DND-41 (cell line): ENCODE measurements around the gene SNCAIP.

ENCODE experiments used
- ATAC-seq: fragments of 200-7000 bp; cut with Tn5 transposase; 3 replicates; pipeline ENCODE4 v1.9.1; 2021; ENCODE audit warnings: low read depth; ENCODE audit not compliant: insufficient read depth
- DNase-seq: peaks from one replicate; pipeline ENCODE4 v3.0.0-alpha.2; 2020
- H2AFZ ChIP-seq: 2 replicates; pipeline ENCODE4 v1.6.0; 2012; ENCODE audit warnings: low read depth, low read length
- H3K27ac ChIP-seq: 2 replicates; pipeline ENCODE4 v1.5.1; 2012; ENCODE audit warnings: low read length, inconsistent platforms
- H3K27me3 ChIP-seq: fragments of 200-600 bp; sonication (generic); 2 replicates; pipeline ENCODE4 v1.6.0; 2012; ENCODE audit warnings: low read length, mild to moderate bottlenecking, inconsistent platforms; ENCODE audit not compliant: insufficient read depth, poor library complexity
- H3K36me3 ChIP-seq: 2 replicates; pipeline ENCODE4 v1.5.1; 2012; ENCODE audit warnings: low read length, inconsistent platforms; ENCODE audit not compliant: insufficient read depth
- H3K4me1 ChIP-seq: 2 replicates; pipeline ENCODE4 v1.5.1; 2012; ENCODE audit warnings: mild to moderate bottlenecking, low read length; ENCODE audit not compliant: insufficient read depth
- H3K4me2 ChIP-seq: 2 replicates; pipeline ENCODE4 v1.6.0; 2012; ENCODE audit warnings: mild to moderate bottlenecking, moderate library complexity, low read length, inconsistent platforms; ENCODE audit not compliant: insufficient read depth
- H3K4me3 ChIP-seq, 2 experiments: fragments of 200-600 bp in 1 of 2; shearing (Covaris generic) in 1 of 2; 2 replicates each; pipeline ENCODE4 v1.5.1; 2012 to 2016; ENCODE audit warnings: inconsistent platforms in 2 of 2, low read length in 2 of 2, mild to moderate bottlenecking in 2 of 2, low read depth in 1 of 2, moderate library complexity in 1 of 2
- H3K79me2 ChIP-seq: 2 replicates; pipeline ENCODE4 v1.6.0; 2012; ENCODE audit warnings: low read length, inconsistent platforms; ENCODE audit not compliant: insufficient read depth
- H3K9ac ChIP-seq: 2 replicates; pipeline ENCODE4 v1.6.0; 2012; ENCODE audit warnings: low read depth, mild to moderate bottlenecking, inconsistent platforms, low read length, moderate library complexity
- H3K9me3 ChIP-seq: 2 replicates; pipeline ENCODE4 v1.5.1; 2012; ENCODE audit warnings: low read length, moderate library complexity, mild to moderate bottlenecking, inconsistent platforms; ENCODE audit not compliant: insufficient read depth, severe bottlenecking
- H4K20me1 ChIP-seq: 2 replicates; pipeline ENCODE4 v1.6.0; 2012; ENCODE audit warnings: low read length; ENCODE audit not compliant: insufficient read depth
- CTCF ChIP-seq: IDR thresholded peaks from 2 replicates; pipeline ENCODE4 v1.5.1; 2012; ENCODE audit warnings: borderline replicate concordance, low read length, moderate library complexity, mild to moderate bottlenecking; ENCODE audit not compliant: poor library complexity, severe bottlenecking; ENCODE audit errors: extremely low read depth
- EZH2 ChIP-seq: IDR thresholded peaks from 3 replicates; pipeline ENCODE4 v1.6.1; 2012; ENCODE audit warnings: borderline replicate concordance, low read depth, mild to moderate bottlenecking, moderate library complexity, low read length, inconsistent platforms; ENCODE audit not compliant: severe bottlenecking

The SNCAIP gene

GRCh38 chr5:122469384-122469919 lies 157.4 kb downstream of the SNCAIP start:
- ATAC-seq (no peak), DNase-seq (no peak)
- H3K4me3 ChIP-seq = no peak overlapping the region
- no peaks in the 10 kb centered on the region for H3K9me3 ChIP-seq
- H3K36me3 ChIP-seq = no peaks in the 10 kb centered on the region
- H3K27me3 ChIP-seq = no peaks in the 10 kb centered on the region
- H3K27ac ChIP-seq = no peak overlapping the region
- H3K9ac ChIP-seq = no peak overlapping the region
- TF ChIP-seq EZH2 (no peak), CTCF (no peak)
- H3K4me1 ChIP-seq = no peaks in the 10 kb centered on the region
- H3K4me2 ChIP-seq = no peak overlapping the region
- no peak overlapping the region for H2AFZ ChIP-seq
- H3K79me2 ChIP-seq = no peaks in the 10 kb centered on the region
- no peaks in the 10 kb centered on the region for H4K20me1 ChIP-seq

DNA sequence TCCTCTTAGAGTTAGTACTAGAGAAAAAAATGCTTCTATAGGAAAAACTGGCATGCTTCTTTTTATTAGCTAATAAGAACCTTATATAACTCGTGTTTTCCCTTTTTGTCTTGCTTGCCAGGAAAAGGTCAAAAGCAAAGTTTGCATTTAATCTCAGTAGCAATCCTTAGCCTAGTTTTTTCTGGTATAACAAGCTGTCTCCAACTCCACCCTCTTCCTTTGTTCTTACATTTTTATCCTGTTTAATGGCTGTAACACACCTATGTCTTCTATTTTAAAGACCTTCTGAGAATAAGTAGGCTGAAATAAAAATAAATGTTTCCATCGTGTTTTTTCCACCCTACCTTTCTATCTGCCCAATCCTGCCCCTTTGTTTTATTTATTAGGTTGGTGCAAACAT lies 158.3 kb downstream of the SNCAIP start:
- Histone ChIP-seq H3K4me1 (no peaks in the 10 kb centered on the region), H3K36me3 (no peaks in the 10 kb centered on the region), H3K9ac (no peak overlapping the region), H3K27me3 (no peaks in the 10 kb centered on the region), H3K79me2 (no peaks in the 10 kb centered on the region), H4K20me1 (no peaks in the 10 kb centered on the region), H3K4me3 (no peak overlapping the region), H2AFZ (no peak overlapping the region), H3K9me3 (no peaks in the 10 kb centered on the region), H3K27ac (no peak overlapping the region), H3K4me2 (no peak overlapping the region)
- no peak for TF ChIP-seq CTCF
- DNase-seq = no peak
- no peak for ATAC-seq

GRCh38 chr5:122471031-122471751 lies 159.2 kb downstream of the SNCAIP start:
- no peak for TF ChIP-seq EZH2
- TF ChIP-seq CTCF = no peak
- H3K27ac ChIP-seq = no peak overlapping the region

GRCh38 chr5:122471752-122472061 lies 159.7 kb downstream of the SNCAIP start:
- no peaks in the 10 kb centered on the region for H3K4me1 ChIP-seq
- H2AFZ ChIP-seq = no peak overlapping the region
- H3K9me3 ChIP-seq = no peaks in the 10 kb centered on the region
- ATAC-seq (no peak), DNase-seq (no peak)
- H3K4me2 ChIP-seq = no peak overlapping the region
- no peak overlapping the region for H3K4me3 ChIP-seq
- no peak overlapping the region for H3K9ac ChIP-seq
- H3K36me3 ChIP-seq = no peaks in the 10 kb centered on the region
- H3K27ac ChIP-seq = no peak overlapping the region
- TF ChIP-seq EZH2 = no peak
- no peak for TF ChIP-seq CTCF
- H4K20me1 ChIP-seq = no peaks in the 10 kb centered on the region
- H3K79me2 ChIP-seq = no peaks in the 10 kb centered on the region
- no peaks in the 10 kb centered on the region for H3K27me3 ChIP-seq

More at GRCh38 chr5:122471031-122471751, 159.2 kb downstream of the SNCAIP start:
- no peaks in the 10 kb centered on the region for H3K79me2 ChIP-seq
- ATAC-seq = no peak
- H2AFZ ChIP-seq = no peak overlapping the region
- H3K9me3 ChIP-seq = no peaks in the 10 kb centered on the region
- H4K20me1 ChIP-seq = no peaks in the 10 kb centered on the region
- no peaks in the 10 kb centered on the region for H3K36me3 ChIP-seq
- H3K9ac ChIP-seq = no peak overlapping the region
- no peak overlapping the region for H3K4me3 ChIP-seq
- H3K27me3 ChIP-seq = no peaks in the 10 kb centered on the region
- DNase-seq = no peak
- H3K4me2 ChIP-seq = no peak overlapping the region
- H3K4me1 ChIP-seq = no peaks in the 10 kb centered on the region
